GM12878 (cell line): Measurements from ENCODE around the gene PREB. TPM values are rescaled to one million over a fixed set of nuclear protein-coding genes. Genes with fewer than 3 reads are reported as not detected.

Experiments
- ATAC-seq: fragments of 200-7000 bp; cut with Tn5 transposase; 3 replicates; pipeline ENCODE4 v1.9.1; 2020; ENCODE audit warnings: mild to moderate bottlenecking, moderate library complexity
- BruUV-seq: library from RNA; stranded (reverse); fragments of 400-500 nt; replicated peaks from 2 replicates; lab custom pipeline; 2021; lab: Mats Ljungman, UMichigan
- CTCF ChIA-PET: fragments of 300-600 bp; sonication (Branson Sonifier 250); formaldehyde crosslinking; extraction: SDS; loops from one replicate; lab custom pipeline; 2021; ENCODE audit warnings: inconsistent platforms; lab: Yijun Ruan, JAX
- POLR2A ChIA-PET: fragments of 350-600 bp; formaldehyde crosslinking; extraction: SDS; loops from one replicate; lab custom pipeline; 2021; ENCODE audit warnings: inconsistent platforms; lab: Charles Lee
- RAD21 ChIA-PET: fragments of 300-600 bp; sonication (Branson Sonifier 250); formaldehyde crosslinking; loops from one replicate; lab custom pipeline; 2023; ENCODE audit warnings: antibody characterized with exemption; ENCODE audit not compliant: unreplicated experiment; lab: Charles Lee
- SMC1A ChIA-PET: fragments of 300-600 bp; sonication (Branson Sonifier 250); formaldehyde crosslinking; loops from one replicate; lab custom pipeline; 2023; ENCODE audit not compliant: unreplicated experiment, uncharacterized antibody; lab: Charles Lee
- DNase-seq: peaks from one replicate; pipeline ENCODE4 v3.0.0-alpha.2; 2011; ENCODE audit warnings: low read depth, low spot score
- FAIRE-seq: peaks from 3 replicates; lab custom pipeline; 2011; peaks lifted over from hg19 to GRCh38; lab: Jason Lieb, UNC
- H2AFZ ChIP-seq: 2 replicates; pipeline ENCODE4 v1.6.0; 2011; ENCODE audit warnings: low read depth, low read length, control low read depth; ENCODE audit not compliant: control insufficient read depth
- H3K27ac ChIP-seq: 2 replicates; pipeline ENCODE4 v1.5.1; 2011; ENCODE audit warnings: control low read depth; ENCODE audit not compliant: control insufficient read depth, insufficient read depth
- H3K27me3 ChIP-seq, 2 experiments: replicated peaks in 1 of 2; 2 replicates each; pipeline versions ENCODE4 v1.6.0 to v1.6.1; 2011; ENCODE audit warnings: low read length in 1 of 2; ENCODE audit not compliant: control insufficient read depth in 2 of 2, insufficient read depth in 2 of 2
- H3K36me3 ChIP-seq, 2 experiments: 2 replicates each; pipeline ENCODE4 v1.5.1; 2011; ENCODE audit warnings: low read length in 1 of 2; ENCODE audit not compliant: control insufficient read depth in 2 of 2, insufficient read depth in 2 of 2
- H3K4me1 ChIP-seq: 2 replicates; pipeline ENCODE4 v1.6.1; 2011; ENCODE audit warnings: mild to moderate bottlenecking, low read length, moderate library complexity, mixed read lengths; ENCODE audit not compliant: control insufficient read depth, insufficient read depth
- H3K4me2 ChIP-seq: 2 replicates; pipeline ENCODE4 v1.6.0; 2011; ENCODE audit warnings: control low read depth; ENCODE audit not compliant: control insufficient read depth, insufficient read depth
- H3K4me3 ChIP-seq: fragments of 200-600 bp; sonication (generic); 2 replicates; pipeline ENCODE4 v1.5.1; 2016
- H3K79me2 ChIP-seq: 2 replicates; pipeline ENCODE4 v1.6.0; 2011; ENCODE audit warnings: low read length; ENCODE audit not compliant: control insufficient read depth, insufficient read depth
- H3K9ac ChIP-seq: 2 replicates; pipeline ENCODE4 v1.8.0; 2011; ENCODE audit warnings: low read length, control low read depth, mixed read lengths; ENCODE audit not compliant: control insufficient read depth, insufficient read depth
- H3K9me3 ChIP-seq: replicated peaks from 3 replicates; pipeline ENCODE4 v1.5.1; 2011; ENCODE audit warnings: mild to moderate bottlenecking, low read length; ENCODE audit not compliant: control insufficient read depth, insufficient read depth
- H4K20me1 ChIP-seq: 2 replicates; pipeline ENCODE4 v1.6.0; 2011; ENCODE audit not compliant: control insufficient read depth, insufficient read depth
- JUND ChIP-seq: IDR thresholded peaks from 2 replicates; pipeline ENCODE4 v1.6.1; 2012; ENCODE audit warnings: low read depth, mild to moderate bottlenecking, low read length, improper control_type of control experiment, moderate library complexity
- LARP7 ChIP-seq: fragments of 450-650 bp; IDR thresholded peaks from 2 replicates; pipeline ENCODE4 v1.6.1; 2017; ENCODE audit warnings: mild to moderate bottlenecking
- MYC ChIP-seq: IDR thresholded peaks from 2 replicates; pipeline ENCODE4 v1.6.1; 2011; ENCODE audit warnings: mild to moderate bottlenecking, low read length, moderate library complexity, inconsistent platforms; ENCODE audit not compliant: insufficient read depth, insufficient replicate concordance, insufficient read length, severe bottlenecking
- NFYA ChIP-seq: IDR thresholded peaks from 2 replicates; pipeline ENCODE4 v1.6.1; 2011; ENCODE audit warnings: low read depth, mild to moderate bottlenecking, low read length, improper control_type of control experiment, borderline replicate concordance
- REST ChIP-seq: IDR thresholded peaks from 2 replicates; pipeline ENCODE4 v1.6.1; 2012; ENCODE audit warnings: mild to moderate bottlenecking, low read depth, low read length
- TAF1 ChIP-seq: IDR thresholded peaks from 2 replicates; pipeline ENCODE4 v1.6.1; 2011; ENCODE audit warnings: mild to moderate bottlenecking, low read depth, low read length, borderline replicate concordance
- TCF12 ChIP-seq: IDR thresholded peaks from 2 replicates; pipeline ENCODE4 v1.6.1; 2011; ENCODE audit warnings: low read depth, mild to moderate bottlenecking, low read length
- WGBS: methylation state at CpG from one replicate; pipeline ENCODE4 v1.1.6; 2016; ENCODE audit warnings: low lambda C conversion rate; ENCODE audit not compliant: insufficient replicate concordance, insufficient coverage; ENCODE audit errors: missing lambda C conversion rate; 5-methylcytosine and 5-hydroxymethylcytosine counted together
- in situ Hi-C: fragments of 300-500 bp; cut with MboI; formaldehyde crosslinking; loops from 9 replicates; pipeline ENCODE4 v1.14.3; 2018; ENCODE audit warnings: mixed read lengths
- intact Hi-C: fragments of 100-400 bp; cut with micrococcal nuclease; formaldehyde crosslinking; loops from one replicate; pipeline ENCODE4 v1.14.2; 2022; ENCODE audit not compliant: unreplicated experiment
- polyA plus RNA-seq, 11 experiments: library from polyadenylated mRNA; depleted of rRNA in 4 of 11; unstranded in 6 of 11; stranded (reverse) in 5 of 11; fragments of >200 nt; fragmentation: Nextera tagmentation in 4 of 11; fragmentation: Illumina TruSeq in 1 of 11; extraction: Ambion mirVana in 4 of 11; extraction: Trizol in 1 of 11; gene quantifications; 1 replicate in 1 of 11; 2 replicates in 10 of 11; pipeline versions ENCODE4 v1.2.1 to v1.2.3, GENCODE V29; 2011 to 2016; ENCODE audit warnings: inconsistent platforms in 2 of 11, missing spikeins in 2 of 11, low read depth in 1 of 11
- total RNA-seq, 4 experiments: library from RNA; depleted of rRNA in 3 of 4; stranded (reverse); fragments of >200 nt in 3 of 4; fragmentation: Illumina TruSeq in 1 of 4; extraction: Trizol in 1 of 4; gene quantifications; 2 replicates each; pipeline versions ENCODE4 v1.2.1 to v1.2.3, GENCODE V29; 2013 to 2021
- TF ChIP-seq, protein P1 (sequence below): fragments of 150-350 bp; IDR thresholded peaks from 2 replicates; pipeline ENCODE4 v1.6.1; 2016; ENCODE audit warnings: low read depth, low read length
- TF ChIP-seq, protein P2 (sequence below): fragments of 450-650 bp; IDR thresholded peaks from 2 replicates; pipeline ENCODE4 v1.6.1; 2017; ENCODE audit warnings: mild to moderate bottlenecking, moderate library complexity

Gene PREB
- total and polyA plus RNA-seq, 10 of the 15 experiments (the other 5 are each of a cell fraction or from before 2014, with no cell fraction given) = 26.3 to 101 (median 52.7) TPM

GRCh38 chr2:27170581-27171337 is 36.3 kb upstream of the PREB start:
- no peak overlapping the region for H3K9ac ChIP-seq
- H3K4me3 ChIP-seq = no peak overlapping the region
- WGBS = 17% methylated on average over 6 of the region's 6 CpGs
- H3K36me3 ChIP-seq = no peaks in the 10 kb centered on the region
- H3K4me2 ChIP-seq = no peak overlapping the region
- no peak overlapping the region for H3K27ac ChIP-seq
- no peaks in the 10 kb centered on the region for H3K79me2 ChIP-seq
- peak; percentile 64 for ATAC-seq
- H3K9me3 ChIP-seq = peaks cover 1% of the 10 kb centered on the region; the same call in 1 of the 3 replicates
- DNase-seq = no peak
- H4K20me1 ChIP-seq = no peaks in the 10 kb centered on the region
- H3K27me3 ChIP-seq = no peaks in the 10 kb centered on the region; a peak in 1 of 4 replicates
- FAIRE-seq = no peak
- SMC1A ChIA-PET = interaction anchor here (0.8 to 2.6 kb wide), 4 partner anchors 12 to 109 kb away, joined by 3 to 9 read pairs (median 6); no protein-coding TSS in a partner anchor
- TF ChIP-seq TAF1 = no peak
- no peak for TF ChIP-seq LARP7
- no peak for TF ChIP-seq JUND
- no peak for TF ChIP-seq TCF12
- TF ChIP-seq, protein P1, sequence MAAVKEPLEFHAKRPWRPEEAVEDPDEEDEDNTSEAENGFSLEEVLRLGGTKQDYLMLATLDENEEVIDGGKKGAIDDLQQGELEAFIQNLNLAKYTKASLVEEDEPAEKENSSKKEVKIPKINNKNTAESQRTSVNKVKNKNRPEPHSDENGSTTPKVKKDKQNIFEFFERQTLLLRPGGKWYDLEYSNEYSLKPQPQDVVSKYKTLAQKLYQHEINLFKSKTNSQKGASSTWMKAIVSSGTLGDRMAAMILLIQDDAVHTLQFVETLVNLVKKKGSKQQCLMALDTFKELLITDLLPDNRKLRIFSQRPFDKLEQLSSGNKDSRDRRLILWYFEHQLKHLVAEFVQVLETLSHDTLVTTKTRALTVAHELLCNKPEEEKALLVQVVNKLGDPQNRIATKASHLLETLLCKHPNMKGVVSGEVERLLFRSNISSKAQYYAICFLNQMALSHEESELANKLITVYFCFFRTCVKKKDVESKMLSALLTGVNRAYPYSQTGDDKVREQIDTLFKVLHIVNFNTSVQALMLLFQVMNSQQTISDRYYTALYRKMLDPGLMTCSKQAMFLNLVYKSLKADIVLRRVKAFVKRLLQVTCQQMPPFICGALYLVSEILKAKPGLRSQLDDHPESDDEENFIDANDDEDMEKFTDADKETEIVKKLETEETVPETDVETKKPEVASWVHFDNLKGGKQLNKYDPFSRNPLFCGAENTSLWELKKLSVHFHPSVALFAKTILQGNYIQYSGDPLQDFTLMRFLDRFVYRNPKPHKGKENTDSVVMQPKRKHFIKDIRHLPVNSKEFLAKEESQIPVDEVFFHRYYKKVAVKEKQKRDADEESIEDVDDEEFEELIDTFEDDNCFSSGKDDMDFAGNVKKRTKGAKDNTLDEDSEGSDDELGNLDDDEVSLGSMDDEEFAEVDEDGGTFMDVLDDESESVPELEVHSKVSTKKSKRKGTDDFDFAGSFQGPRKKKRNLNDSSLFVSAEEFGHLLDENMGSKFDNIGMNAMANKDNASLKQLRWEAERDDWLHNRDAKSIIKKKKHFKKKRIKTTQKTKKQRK = no peak
- TF ChIP-seq REST = no peak
- no peak for TF ChIP-seq NFYA
- TF ChIP-seq, protein P2, sequence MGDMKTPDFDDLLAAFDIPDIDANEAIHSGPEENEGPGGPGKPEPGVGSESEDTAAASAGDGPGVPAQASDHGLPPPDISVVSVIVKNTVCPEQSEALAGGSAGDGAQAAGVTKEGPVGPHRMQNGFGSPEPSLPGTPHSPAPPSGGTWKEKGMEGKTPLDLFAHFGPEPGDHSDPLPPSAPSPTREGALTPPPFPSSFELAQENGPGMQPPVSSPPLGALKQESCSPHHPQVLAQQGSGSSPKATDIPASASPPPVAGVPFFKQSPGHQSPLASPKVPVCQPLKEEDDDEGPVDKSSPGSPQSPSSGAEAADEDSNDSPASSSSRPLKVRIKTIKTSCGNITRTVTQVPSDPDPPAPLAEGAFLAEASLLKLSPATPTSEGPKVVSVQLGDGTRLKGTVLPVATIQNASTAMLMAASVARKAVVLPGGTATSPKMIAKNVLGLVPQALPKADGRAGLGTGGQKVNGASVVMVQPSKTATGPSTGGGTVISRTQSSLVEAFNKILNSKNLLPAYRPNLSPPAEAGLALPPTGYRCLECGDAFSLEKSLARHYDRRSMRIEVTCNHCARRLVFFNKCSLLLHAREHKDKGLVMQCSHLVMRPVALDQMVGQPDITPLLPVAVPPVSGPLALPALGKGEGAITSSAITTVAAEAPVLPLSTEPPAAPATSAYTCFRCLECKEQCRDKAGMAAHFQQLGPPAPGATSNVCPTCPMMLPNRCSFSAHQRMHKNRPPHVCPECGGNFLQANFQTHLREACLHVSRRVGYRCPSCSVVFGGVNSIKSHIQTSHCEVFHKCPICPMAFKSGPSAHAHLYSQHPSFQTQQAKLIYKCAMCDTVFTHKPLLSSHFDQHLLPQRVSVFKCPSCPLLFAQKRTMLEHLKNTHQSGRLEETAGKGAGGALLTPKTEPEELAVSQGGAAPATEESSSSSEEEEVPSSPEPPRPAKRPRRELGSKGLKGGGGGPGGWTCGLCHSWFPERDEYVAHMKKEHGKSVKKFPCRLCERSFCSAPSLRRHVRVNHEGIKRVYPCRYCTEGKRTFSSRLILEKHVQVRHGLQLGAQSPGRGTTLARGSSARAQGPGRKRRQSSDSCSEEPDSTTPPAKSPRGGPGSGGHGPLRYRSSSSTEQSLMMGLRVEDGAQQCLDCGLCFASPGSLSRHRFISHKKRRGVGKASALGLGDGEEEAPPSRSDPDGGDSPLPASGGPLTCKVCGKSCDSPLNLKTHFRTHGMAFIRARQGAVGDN = no peak
- no peak for TF ChIP-seq MYC
- H2AFZ ChIP-seq = no peak overlapping the region
- RAD21 ChIA-PET = interaction anchor here (1.0 to 2.4 kb wide), 5 partner anchors 14 to 132 kb away, joined by 3 to 8 read pairs (median 6); no protein-coding TSS in a partner anchor
- in situ Hi-C loops (no loop called here), intact Hi-C loops (loop anchor here (10.0 kb wide), 1 partner anchor 114 kb away; the partner anchor contains the start of gene TRIM54)
- POLR2A ChIA-PET = interaction anchor here (0.6 to 1.0 kb wide), 4 partner anchors 11 to 79 kb away, joined by 3 to 6 read pairs (median 4); no protein-coding TSS in a partner anchor
- H3K4me1 ChIP-seq = peaks cover 9% of the 10 kb centered on the region
- no TSS peak for BruUV-seq
- CTCF ChIA-PET = interaction anchor here (0.6 to 2.6 kb wide), 21 partner anchors 11 to 322 kb away, joined by 3 to 20 read pairs (median 4); partner anchors contain the start of gene PREB
